GM04504 (cell line): ENCODE data around the gene POLR3C.
"Not testable (repeated sequence)": the region's sequence is repeated elsewhere in the genome, so short reads cannot be mapped to it uniquely, and the experiment has no call there.

Experiments used
- DNase-seq: peaks from one replicate; pipeline ENCODE4 v3.0.0-alpha.2; 2012; ENCODE audit warnings: low read depth

The POLR3C gene, protein sequence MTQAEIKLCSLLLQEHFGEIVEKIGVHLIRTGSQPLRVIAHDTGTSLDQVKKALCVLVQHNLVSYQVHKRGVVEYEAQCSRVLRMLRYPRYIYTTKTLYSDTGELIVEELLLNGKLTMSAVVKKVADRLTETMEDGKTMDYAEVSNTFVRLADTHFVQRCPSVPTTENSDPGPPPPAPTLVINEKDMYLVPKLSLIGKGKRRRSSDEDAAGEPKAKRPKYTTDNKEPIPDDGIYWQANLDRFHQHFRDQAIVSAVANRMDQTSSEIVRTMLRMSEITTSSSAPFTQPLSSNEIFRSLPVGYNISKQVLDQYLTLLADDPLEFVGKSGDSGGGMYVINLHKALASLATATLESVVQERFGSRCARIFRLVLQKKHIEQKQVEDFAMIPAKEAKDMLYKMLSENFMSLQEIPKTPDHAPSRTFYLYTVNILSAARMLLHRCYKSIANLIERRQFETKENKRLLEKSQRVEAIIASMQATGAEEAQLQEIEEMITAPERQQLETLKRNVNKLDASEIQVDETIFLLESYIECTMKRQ

DNA sequence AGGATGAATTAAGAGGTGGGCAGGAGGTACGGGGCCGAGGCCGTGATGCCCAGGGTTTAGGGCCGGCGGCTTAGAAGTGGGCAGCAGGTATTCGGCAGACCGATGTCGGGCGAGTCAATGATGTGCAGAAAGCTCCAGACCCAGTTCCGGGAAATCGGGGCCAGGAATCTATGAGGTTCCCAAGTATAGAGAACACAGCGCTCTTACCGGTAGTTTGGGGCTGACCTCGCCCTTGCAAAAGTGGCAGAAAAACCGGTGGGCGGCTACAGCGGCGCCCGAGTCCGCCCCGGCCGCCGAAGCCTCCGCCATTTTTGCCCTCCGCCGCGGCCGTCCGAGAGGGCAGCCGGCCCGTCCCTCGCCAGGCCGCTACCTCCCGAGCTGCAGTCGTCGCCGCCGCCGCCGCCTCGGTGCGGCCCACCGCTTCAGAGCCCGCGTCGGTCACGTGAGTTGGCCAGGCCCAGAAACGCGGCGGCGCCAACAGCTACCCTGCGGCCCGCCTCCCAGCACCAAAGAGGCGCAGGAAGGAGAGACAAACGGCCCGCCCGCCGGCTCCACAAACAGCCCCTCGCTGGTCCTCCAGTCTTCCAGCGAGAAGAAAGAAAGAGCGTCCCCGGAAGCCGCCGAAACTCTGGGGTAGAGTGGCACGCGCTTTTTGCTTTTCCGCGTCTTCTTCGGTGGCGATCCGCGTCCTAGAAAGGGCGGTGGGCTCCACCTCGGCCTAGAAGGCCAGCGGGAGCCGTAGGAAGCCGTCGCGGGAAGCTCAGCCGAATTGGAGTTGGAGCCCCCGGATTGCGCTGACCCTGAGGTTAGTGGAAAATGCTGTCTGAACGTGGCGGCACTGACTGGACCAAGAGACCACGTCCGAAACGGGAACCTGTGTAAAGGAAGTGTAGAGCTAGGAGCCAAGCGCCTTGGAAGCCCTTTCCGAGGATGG is at the start of gene POLR3C, which contains the start of gene RNF115:
Gene POLR3C, plus strand, starts transcription at position 636 of the 934 bp plus-strand sequence. CDS start 1,577 bp downstream, outside the sequence.
Gene RNF115, minus strand, starts transcription at position 531 of the 934 bp plus-strand sequence. Its CDS starts 222 bp downstream, at position 309.
- DNase-seq: peak; percentile 84

DNA sequence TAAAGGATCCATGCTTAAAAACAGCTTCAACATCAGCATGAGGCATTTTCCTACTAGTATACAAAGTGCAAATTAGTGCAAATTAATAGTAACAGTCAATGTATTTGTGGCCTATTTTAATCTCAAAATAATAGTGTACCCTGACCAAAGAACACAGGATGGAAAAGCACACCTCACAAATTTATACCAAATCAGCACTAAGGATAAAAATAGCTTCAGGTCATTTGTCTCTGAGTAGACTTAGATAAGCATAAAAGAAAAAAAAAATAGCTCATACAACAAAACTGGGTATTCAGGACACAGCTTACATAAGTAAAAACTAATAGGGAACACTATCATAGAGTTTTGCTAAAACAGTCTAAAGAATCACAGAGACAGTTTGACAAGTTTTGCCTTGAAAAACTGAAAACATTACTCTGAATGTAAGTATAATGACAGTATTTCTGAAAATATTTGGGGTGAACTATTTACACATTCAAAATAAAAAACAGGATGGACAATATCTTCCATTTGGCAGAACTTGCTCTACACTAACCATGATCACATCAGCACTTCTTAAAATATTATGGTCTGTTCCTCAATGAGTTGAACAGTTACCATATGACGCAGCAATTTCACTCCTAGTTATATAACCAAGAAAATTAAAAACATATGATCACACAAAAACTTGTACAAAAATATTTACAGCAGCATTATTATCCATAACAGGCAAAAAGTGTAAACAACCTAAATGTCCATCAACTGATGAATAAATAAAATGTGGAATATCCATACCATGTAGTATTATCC is 46.4 kb upstream of the POLR3C start:
- peak; percentile 17 for DNase-seq

DNA sequence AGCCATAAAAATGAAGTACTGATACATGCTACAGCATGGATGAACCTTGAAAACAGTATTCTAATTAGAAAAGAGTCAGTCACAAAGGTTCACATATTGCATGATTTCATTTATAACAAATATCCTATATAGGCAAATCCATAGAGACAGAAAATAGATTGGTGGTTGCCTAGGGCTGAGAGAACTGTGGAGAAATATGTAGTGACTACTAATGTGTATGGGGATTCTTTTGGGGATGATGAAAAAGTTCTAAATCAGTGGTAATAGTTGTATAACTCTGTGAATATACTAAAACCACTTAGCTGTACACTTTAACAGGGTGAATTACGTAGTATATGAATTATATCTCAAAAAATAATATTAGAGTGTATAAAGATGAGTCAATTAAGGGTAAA is 45.9 kb upstream of the POLR3C start:
- no peak for DNase-seq

DNA sequence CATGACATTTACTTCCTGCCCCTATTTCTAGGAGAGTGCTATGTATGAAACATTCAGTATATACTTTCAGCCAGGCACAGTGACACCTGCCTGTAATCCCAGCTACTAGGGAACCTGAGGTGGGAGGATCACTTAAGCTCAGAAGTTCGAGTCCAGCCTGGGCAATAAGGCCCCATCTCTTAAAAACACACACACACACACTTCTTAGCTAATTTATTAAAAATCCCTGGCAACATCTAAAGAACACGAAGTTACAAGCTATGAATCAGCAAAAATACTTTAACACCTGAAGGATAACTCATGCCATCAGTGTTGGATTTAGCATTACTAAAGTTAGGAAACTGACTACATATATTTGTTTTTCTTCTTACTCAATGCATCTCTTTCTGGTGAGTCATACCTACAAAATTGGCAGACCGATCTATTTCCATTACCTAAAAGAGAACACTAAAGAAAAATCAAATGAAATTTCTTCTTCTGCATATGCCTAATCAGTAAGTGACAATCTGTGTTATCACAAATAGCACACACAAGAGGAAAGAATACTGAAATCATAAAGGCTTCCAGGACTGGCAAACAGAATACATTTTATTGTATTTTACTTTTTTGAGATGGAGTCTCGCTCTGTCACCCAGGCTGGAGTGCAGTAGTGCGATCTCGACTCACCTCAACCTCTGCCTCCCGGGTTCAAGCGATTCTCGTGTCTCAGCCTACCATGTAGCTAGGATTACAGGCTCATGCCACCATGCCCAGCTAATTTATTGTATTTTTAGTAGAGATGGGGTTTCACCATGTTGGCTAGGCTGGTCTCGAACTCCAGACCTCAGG is 41.5 kb upstream of the POLR3C start:
- peak; percentile 45 for DNase-seq

DNA sequence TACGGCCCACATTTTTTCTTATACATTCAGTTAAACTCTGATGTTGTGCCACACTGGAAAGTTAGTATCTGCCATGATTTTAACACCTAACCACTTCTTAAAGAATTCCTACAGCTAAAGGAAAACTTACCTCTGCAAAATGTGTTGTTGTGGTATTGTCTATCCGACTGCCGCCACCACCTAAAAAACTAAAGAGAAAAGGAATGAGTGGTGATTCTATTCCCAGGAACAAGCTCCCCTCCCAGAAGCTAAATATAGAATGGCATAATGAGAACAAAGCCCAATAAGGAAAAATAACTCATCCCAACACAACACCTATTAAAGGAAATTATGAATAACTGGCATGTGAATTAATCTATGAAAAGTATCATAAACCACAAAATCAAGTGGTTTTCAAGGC is 39.6 kb upstream of the POLR3C start:
- no peak for DNase-seq

DNA sequence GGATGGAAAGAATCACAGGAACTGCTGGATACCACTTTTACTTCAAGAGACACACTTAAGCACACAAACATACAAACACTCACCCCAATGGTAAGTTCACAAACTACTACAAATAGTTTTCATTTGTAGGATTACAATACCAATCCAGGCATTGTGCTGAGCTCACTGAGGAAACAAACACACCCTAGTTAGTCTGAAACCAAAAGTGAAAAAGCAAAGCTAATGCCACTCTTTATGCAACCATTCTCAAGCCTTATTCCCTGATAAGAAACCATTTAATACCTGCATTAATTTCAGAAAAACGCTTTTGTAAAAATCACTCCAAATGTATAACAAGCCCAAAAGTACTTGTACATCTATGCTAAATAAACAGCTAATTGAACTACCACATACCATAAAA is 38.5 kb upstream of the POLR3C start:
- DNase-seq: no peak

DNA sequence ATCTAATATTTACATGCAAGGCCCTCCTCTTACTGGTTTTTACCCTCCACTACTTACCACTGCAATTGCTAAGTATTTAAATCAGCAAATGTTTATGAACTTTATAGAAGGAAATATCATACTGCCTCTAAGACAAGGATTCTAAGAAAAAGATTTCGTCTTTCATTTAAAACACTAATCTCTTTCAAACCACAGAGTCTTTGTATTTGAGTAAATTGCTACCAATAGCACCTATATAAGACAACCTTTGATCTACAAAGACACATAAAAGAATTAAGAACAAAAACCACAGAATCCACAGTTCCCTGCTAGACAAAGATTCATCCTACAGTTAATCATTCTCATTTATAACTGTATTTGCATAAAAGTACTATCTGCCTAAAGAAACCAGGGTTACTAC is 37.7 kb upstream of the POLR3C start:
- DNase-seq: no peak

DNA sequence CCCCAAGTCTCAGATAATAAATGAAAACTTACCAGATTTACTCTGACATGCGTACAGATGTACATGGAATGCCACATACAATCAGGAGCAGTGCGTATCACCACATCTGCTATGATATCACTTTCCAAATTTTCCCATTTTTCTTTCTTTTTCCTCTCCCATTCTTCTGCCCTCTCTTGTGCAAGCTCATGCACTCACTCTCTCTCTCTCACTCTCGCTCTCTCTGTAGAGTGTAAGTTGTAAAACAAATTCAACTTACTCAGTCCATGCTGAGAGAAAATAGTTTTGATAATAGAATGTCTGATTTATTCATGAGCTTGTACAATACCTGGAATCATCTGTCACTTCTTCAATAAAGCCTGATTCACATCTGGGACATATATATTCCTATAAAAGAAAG is 35.4 kb upstream of the POLR3C start:
- no peak for DNase-seq

DNA sequence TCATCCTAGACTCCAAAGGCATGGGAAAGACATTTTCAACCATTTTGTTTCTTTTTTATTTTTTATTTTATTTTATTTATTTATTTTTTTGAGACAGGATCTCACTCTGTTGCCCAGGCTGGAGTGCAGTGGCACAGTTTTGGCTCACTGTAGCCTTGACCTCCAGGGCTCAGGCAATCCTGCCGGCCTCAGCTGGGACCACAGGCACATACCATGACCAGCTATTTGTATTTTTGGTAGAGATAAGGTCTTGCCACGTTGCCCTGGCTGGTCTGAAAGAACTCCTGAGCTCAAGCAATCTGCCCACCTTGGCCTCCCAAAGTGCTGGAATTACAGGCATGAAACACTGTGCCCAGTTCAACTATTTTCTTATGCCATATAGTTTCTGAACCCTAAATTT is 32.1 kb upstream of the POLR3C start:
- DNase-seq: not testable (repeated sequence)

DNA sequence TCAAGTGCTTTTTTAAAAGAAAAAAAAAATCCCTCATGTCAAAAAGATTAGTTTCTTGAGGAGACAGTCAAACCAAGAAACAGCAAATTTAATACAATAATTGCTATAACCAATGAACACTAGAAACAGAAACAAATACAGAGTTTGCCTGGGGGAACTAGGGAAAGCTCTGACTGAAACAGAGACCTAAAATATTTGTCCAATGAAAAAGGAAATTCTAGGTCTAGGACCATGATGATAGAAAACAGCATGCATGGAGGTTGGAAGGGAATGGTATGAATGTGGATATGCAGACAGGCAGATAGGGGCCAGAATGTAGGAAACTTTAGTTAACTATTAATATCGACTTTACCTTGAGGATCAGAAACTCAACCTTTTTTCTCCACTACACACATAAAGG is 31.5 kb upstream of the POLR3C start:
- DNase-seq: no peak

DNA sequence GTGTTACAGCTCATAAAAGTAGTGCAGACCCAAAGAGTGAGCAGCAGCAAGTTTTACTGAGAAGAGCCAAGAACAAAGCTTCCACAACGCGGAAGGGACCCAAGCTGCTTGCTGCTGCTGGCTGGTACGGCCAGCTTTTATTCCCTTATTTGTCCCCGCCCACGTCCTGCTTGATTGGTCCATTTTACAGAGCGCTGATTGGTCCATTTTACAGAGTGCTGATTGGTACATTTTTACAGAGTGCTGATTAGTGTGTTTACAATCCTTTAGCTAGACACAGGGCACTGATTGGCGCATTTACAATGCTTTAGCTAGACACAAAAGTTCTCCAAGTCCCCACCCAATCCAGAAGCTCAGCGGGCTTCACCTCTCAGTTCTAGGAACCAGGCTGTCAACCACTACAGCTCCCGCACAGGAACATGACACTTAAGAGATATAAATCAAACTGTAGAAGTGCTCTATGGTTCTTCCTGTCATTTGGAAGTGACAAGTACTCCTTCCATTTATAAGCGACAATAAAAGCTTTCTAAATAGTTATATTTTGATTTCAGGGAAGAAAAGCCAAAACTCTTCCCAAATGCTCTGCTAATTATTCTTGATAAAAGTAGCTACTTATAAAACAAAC is 28.6 kb upstream of the POLR3C start:
- DNase-seq: no peak

DNA sequence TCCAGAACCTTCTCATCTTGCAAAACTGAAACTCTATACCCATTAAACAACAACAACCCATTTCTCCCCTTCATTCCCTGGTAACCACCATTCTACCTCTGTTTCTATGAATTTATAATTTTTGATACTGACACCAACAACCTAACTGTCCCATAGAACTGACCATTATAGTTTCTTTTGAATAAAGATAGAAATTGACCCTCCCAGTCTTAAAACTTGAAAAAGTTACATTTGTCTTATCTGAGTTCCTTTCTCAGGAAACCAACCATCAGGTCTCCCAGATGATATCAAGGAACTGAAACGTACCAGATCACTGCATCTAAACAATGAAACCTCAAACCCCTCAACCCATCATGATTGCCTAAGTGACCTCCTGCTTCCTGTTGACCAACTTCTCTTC is 27.2 kb upstream of the POLR3C start:
- no peak for DNase-seq

DNA sequence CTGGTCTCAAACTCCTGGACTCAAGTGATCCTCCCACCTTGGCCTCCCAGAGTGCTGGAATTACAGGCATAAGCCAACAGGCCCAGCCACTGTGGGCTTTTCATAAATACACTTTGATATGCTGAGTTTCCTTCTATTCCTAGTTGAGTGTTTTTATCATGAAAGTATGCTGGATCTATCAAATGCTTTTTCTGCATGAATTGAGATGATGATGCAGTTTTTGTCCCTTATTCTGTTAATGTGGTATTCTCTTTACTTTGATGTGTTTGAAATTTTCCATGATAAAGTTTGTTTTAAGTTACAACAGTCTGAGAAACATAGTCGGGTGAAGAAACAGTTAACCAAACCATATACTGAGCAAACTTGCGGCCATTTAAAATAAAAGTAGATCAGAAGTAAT is 24.2 kb upstream of the POLR3C start:
- no peak for DNase-seq

DNA sequence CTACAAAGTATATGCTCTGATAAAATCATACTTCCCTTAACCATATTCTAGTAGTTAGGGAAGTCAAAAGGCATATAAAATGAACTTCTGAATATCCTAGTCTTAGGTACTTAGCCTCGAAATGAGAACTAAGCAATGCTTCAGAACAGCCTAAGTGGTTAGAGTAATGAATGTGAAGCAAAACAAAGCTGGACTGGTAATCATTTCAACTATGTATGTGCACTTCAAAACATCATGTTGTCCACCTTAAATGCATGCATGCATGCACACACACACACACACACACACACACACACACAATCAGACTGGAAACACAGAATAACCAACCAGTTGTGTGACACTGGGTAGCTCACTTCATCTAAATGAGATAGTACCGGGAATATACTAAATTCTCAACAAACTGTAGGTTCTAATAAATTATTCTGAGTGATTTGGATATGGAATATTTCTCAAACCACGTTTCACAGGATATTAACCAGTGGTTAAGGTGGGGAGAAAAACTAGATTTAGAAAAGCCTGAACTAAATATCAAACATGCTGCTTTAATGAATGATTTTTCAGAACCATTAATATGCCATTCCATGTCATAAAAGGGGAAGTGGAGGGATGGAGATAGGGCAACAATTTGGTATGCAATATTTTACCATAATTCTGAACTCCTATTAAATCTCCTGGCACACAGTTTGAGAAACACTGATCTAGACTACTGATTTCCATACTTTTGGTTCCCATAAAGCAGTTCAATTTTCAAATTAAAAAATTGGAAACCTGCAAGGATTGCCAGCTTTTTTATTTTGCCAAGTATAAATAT is 19.6 kb upstream of the POLR3C start:
- no peak for DNase-seq

DNA sequence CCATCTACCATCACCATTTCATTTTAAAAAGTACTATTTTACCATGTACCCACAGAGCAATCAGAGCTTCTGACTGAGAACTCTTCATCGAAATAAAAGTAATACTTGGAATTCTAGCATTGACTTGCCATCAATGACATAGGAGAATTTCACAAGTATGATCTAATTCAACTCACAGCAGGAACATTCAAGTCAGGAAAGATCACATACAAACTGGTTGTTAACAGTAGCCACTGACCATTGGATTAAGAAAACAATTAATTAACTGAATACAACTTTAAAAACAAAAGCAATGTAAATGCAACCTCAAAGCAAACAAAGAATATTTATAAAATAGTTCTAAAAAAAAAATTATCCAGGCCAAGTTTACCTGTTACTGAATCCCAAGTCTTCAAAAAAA is 18.9 kb upstream of the POLR3C start:
- no peak for DNase-seq

DNA sequence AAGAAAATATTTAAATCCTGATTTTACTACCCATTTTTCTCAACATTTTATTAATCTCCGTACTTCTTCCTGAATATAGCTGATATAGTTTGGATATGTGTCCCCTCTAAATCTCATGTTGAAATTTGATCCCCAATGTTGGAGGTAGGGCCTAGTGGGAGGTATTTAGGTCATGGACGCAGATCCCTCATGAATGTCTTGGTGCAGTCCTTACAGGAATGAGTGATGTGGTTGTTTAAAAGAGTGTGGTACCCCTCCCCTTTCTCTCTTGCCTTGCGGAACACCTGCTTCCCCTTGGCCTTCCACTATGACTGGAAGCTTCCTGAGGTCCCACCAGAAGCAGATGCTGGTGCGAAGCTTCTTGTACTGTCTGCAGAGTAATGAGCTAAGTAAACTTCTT is 17.6 kb upstream of the POLR3C start:
- DNase-seq: no peak

DNA sequence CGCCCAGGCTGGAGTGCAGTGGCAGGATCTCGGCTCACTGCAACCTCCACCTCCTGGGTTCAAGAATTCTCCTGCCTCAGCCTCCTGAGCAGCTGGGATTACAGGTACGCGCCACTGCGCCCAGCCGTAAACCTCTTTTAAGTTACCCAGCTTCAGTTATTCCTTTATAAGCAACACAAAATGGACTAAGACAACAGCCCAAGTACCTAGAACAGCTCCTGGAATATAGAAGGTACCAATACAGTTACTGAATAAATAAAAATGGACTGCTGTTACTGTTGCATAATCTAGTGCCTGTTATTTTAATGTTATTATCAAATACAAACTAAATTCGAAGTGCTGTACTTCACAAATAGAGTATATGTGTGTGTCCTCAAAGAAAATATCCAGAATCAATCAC is 17.2 kb upstream of the POLR3C start:
- DNase-seq: no peak

DNA sequence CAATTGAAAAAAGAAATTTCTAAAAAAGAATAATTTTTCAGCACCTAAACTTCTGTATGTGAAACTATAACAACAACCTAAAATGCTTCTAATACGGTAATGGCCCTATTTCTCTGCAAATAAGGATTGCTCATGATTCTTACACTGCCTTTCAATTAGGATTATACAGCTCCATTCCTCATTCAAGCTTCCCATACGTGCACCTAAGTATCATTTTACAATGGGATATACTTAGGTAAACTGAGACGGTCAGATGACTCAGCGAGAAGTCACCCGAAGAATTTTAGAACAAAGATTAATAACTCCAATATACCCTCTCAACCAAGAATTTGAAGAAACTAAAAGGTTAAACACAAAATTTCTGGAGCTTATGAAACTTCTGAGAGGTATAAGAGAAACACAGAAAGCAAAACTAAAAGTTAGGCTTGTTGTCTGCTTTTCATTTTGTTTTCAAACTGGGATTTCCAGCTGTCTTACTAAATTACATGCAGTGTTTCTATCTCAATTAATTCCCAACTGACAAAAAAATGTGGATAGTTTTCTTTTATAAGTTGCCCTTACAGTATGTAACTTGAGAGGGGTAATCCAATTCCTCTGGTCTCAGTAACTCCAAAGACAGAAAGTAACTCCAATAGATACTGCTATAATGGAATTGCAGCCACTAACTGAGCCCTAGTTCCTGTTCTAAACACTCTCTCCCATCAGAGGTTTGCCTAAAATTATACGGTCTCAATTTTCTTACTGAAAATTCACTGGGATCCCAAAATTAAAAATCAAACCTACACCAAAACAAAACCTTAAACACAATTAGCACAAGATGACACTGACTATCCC is 10.8 kb upstream of the POLR3C start:
- DNase-seq: not testable (repeated sequence)

DNA sequence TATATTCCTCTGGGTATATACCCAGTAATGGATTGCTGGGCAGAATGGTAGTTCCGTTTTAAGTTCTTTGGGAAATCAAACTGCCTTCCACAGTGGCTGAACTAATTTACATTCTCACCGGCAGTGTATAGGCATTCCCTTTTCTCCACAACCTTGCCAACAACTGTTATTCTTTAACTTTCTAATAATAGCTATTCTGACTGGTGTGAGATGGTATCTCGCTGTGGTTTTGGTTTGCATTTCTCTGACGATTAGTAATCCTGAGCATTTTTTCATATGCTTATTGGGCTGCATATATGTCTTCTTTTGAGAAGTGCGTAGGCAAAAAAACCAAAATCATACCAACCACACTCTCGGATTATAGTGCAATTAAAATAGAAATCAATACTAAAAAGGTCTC is 5.9 kb upstream of the POLR3C start:
- not testable (repeated sequence) for DNase-seq
